NCI-H128 (cell line): ENCODE measurements around the gene ACVR1B.
A peak's percentile ranks its signal among the peaks of the same experiment; 100 is the strongest.
"Not testable (repeated sequence)": the region's sequence is repeated elsewhere in the genome, so short reads cannot be mapped to it uniquely, and the experiment has no call there.

ENCODE experiments used
- DNase-seq: peaks from one replicate; lab custom pipeline; 2025; ENCODE audit not compliant: unreplicated experiment; lab: John Stamatoyannopoulos, UW

The ACVR1B gene

DNA sequence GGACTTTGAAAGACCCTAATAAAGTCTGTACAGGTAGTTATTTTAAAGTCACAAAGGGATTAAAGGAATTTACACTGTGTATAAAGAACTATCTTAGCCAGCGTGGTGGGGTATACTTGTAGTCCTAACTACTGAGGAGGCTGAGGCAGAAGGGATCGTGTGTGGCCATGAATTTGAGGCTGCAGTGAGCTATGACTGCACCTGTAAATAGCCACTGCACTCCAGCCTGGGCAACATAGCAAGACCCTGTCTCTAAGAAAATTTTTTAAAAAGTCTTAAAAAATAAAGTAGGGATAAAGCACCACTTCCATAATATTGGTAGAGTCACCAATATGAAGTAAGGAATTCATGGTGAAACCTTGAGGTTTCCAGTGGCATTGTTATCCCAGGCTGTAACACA, 18.1 kb downstream of the ACVR1B start:
- DNase-seq = no peak

DNA sequence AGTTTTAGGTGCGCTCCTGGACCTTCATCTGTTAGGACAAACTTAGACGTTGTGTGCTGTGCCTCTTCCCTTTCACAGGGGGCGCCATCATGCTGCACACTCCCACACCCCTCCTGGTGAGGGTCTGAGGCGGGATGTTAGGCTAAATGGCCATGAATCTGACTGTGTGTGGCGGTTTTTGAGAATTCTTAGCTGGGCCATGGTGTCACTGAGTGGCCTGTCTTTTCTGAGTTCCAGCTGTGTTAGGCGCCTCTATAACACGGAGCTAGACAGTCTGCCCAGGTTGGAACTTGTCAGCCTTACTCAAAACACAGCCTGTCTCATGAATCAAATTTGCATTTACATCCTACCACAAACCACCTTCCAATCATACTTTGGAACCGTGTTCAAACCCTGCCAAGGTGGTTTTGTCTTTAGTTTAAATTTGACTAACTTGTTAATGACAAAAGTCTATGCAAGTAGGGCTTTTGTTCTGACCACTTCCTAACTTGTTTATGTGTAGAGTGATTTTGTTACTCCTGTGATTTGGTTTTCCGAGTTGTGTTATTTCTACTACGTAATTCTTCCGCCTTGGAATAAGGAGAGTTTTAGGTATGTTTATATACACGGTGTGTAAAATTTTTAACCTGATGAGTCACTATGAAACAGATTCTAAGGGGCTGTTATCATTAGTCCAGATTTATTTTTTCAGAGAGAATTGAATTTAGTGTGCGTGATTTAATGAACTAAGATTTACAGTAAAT, 19.6 kb downstream of the ACVR1B start:
- DNase-seq = no peak

DNA sequence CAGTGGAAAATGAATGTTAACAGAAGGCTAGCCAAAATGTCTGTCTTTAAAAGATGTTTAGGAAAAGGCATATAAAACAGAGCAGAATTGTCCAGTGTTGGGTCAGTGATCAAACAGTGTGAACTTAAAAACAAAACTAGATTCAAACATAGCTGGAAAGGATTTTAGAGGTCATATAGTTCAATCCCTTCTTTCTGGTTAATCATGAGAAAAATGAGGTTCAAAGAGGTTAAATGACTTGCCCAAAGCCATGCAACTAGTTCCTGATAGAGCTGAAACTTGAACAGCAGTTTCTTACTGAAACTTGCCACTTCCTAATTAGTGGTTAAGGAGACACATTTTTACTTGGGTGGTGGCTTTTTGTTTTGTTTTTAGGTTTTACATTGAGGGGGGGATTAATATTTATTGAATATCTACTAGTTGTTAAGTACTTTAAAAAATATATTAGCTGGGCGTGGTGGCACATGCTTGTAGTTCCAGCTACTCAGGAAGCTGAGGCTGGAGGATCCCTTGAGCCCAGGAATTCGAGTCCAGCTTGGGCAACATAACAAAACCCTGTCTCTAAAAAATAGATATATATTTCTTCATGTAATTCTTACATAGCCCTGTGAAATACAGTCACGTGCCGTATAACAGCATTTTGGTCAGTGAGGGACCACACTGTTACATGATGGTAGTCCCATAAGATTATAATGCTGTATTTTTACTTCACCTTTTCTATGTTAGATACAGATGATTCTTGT, 20.4 kb downstream of the ACVR1B start:
- DNase-seq = no peak

DNA sequence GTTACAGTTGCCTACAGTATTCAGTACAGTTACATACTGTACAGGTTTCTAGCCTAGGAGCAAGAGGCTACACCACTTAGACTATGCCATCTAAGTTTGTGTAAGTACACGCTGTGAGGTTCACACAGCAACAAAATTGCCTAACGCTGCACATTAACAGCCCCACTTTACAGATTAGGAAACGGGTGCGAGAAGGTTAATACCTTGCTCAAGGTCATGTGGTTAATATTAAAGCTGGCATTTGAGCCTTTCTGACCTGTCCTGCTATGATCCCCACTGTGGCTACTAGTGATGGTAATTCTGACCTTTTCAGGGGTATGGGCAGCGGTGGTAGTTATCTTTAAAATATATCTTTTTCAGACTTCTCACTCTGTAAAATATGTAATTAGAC, 20.9 kb downstream of the ACVR1B start:
- DNase-seq = no peak

DNA sequence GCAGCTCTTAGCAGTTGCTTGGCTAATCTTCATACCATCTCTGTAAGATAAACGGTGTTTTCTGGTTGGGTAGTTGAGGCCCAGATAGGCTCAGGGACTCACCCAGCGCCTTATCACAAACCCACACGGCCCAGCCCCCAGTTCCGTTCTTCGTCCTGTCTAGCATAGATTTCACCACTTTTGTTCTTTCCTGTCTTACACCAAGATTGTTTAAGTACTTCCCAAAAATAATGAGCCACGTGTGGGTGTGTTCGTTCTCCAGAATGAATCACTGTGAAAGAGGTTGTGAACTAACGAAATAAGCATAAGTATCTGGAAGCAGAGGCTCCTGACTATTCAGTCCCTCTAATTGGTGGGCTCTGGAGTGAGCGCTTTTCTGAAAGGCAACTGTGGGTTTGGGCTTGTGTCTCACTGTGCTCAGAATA, 21.4 kb downstream of the ACVR1B start:
- DNase-seq = no peak

DNA sequence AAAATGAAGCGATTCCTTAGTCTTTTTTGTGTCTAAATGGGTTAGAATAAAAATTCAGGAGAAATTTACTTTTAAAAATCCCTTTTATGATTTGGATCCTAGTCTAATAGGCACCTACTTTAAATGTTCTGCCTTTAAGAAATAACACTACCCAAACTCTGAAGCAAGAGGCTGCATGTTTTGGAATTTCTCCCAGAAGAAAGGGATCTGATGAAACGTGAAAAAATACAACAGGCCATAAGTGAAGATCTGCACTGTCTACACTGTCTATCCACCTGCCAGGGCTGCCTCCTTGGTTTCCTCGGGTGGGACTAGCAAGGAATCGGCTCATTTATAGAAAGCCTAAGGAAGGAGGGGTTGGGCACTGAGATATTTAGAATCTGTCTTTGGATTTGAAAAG, 22.1 kb downstream of the ACVR1B start:
- no peak for DNase-seq

DNA sequence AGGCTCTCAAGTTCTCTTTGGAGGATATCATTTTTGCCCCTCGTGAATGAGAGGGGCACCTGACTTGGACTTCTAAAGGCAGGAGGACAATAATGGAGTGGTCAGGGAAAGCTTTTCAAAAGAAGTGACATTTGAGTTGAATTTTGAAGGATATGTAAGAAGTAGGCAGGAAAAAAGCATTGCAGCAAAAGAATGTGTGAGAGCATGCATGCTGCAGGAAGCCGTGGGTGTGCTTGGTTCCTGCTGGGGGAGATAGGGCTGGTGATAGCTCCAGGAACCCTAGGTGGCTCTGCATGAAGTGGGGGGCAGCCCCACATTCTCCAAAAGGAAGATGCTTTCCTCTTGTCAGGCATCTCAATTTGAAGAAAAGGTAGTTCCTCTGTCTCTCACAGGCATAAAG, 23.1 kb downstream of the ACVR1B start:
- DNase-seq = no peak

DNA sequence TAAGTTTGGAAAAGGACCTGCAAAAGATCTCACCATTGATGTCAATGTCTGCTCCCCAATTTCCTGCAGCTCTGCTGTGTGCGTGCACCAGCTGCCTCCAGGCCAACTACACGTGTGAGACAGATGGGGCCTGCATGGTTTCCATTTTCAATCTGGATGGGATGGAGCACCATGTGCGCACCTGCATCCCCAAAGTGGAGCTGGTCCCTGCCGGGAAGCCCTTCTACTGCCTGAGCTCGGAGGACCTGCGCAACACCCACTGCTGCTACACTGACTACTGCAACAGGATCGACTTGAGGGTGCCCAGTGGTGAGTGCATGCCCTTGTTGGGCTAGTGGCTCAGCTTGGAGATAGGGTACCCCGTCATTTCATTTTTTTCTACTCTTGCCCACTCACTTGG, 23.7 kb downstream of the ACVR1B start:
- no peak for DNase-seq

DNA sequence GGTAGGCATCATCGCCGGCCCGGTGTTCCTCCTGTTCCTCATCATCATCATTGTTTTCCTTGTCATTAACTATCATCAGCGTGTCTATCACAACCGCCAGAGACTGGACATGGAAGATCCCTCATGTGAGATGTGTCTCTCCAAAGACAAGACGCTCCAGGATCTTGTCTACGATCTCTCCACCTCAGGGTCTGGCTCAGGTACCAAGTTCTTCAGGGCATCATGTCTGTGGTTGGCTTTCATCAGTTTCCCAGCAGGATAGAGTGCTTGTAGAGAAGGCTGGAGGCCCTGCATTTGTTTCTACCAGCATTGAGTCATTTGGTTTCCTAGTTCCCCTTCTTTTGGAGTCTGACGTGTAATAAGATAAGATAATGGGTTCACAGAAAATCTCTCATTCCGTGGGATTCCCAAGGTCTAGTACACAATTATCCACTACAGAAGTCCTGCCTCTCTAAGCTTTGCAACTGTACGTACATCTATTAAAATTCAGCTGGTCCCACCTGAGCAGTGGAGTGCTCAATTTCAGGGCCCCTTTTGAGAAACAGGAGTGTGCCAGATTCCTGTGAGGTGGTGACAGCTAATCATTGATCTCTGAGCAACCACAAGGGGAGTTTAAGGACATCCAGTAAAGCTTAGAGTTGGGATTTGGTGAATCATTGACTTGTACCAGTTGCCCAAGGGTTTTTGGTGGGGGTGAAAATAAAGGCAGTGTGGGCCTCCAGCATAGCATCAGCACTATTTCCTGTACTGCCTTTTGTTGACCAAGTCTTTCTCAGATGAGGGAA, 25.1 kb downstream of the ACVR1B start:
- DNase-seq = no peak

DNA sequence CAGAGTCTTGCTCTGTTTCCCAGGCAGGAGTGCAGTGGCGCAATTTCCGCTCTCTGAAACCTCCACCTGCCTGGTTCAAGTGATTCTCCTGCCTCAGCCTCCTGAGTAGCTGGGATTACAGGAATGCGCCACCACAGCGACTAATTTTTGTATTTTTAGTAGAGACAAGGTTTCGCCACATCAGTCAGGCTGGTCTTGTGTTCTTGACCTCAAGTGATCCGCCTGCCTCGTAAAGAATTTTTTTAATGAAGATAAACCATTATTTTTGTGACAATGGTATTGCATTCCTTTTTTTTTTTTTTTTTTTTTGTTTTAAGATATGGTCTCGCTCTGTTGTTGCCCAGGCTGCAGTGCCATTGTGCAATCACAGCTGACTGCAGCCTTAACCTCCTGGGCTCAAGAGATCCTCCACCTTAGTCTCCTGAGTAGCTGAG, 25.8 kb downstream of the ACVR1B start:
- no peak for DNase-seq

DNA sequence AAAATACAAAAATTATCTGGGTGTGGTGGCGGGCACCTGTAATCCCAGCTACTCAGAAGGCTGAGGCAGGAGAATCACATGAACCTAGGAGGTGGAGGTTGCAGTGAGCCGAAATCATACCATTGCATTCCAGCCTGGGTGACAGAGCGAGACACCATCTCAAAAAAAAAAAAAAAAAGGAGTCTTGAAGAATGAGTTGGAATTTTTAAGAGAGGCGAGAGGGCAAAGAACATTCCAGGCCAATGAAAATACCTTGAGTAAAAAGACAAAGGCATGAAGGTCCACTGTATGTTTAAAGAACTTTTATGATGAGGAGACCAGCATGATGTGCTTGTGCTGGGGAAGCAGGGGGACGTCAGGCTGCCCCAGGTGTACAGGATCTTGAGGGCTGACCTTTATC, 27.8 kb downstream of the ACVR1B start:
- DNase-seq = not testable (repeated sequence)

DNA sequence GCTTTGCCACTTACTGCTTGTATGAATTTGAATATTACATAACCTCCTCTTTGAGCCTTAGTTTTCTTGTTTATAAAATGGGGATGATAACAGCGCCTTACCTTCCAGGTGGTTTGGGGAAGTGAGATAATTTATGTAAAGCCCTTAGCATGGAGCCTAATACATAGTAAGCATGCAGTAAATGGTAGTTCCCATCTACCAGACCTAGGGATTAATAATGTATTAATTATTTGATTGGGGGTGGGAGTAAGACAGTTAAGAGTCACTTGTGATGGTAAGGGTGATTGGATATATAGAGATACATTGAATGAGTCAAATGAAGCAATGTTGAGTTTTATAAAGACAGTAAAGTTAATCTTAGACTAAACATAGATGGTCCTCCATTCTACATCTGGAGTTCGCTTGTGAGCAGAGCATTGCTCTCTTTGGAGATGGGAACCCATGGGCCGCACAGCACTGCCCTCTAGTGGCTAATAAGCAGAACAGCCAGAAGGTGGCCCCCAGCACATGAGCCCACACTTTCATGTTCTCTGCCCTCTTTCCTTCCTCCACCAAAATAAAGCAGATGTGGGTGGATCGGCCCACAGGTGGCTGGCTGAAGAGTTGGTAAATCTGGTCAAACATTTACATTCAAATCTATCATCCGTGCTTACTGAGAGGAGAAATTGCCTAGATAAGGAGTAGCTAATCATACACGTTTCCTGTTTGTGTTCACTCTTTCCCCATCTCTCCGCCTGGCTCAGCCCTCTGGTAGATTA, 28.7 kb downstream of the ACVR1B start:
- peak; percentile 40 for DNase-seq

DNA sequence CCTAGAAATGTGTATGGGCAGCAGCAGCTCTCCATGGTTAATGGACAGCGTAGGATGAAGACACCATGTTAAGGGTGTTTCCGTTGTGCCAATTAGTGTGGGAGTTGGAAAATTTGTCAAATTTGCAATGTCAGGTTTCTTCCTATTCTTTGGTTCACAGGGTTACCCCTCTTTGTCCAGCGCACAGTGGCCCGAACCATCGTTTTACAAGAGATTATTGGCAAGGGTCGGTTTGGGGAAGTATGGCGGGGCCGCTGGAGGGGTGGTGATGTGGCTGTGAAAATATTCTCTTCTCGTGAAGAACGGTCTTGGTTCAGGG, 29.3 kb downstream of the ACVR1B start:
- no peak for DNase-seq

DNA sequence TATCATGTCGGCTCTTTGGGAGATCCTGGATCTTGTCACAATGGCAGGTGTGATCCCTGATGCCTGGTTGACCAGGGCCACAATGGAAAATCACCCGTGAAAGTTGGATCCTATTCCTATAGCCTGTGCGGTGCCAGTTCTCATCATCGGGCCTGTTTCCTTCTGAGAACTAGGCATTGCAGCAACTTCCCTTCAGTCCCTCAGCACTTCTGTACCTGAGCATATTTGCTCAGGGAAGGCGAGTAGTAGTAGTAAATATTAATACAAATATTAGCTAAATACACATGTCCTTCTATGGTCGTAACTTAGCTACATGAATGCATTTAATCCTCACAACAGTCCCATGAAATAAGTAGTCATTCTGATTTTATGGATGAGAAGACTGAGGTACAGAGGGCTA, 33.2 kb downstream of the ACVR1B start:
- DNase-seq = no peak

DNA sequence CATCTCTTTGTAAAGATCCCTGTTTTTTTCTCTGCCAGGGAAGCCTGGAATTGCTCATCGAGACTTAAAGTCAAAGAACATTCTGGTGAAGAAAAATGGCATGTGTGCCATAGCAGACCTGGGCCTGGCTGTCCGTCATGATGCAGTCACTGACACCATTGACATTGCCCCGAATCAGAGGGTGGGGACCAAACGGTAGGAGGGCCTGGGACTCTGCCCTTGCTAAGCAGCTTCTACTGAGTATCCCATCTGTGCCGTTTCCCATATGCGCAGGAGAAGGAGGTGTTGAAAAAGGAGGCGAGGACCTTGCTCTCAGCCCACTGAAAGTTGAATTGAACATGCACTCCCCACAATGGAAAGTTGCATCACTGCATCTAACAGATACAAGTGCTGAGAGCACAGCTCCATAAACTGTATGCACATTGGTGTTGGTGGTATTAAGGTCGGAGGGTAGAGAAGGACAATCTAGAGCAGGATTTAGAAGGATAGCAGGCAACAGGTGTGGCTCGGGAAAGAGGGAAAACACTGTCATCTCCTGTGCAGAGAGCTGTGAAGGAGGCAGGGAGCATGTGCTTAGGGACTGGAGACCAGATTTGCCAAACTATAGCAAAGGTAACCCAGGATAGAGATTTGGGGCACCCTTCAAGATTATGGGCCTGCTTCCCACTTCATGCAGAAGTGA, 33.8 kb downstream of the ACVR1B start:
- no peak for DNase-seq

DNA sequence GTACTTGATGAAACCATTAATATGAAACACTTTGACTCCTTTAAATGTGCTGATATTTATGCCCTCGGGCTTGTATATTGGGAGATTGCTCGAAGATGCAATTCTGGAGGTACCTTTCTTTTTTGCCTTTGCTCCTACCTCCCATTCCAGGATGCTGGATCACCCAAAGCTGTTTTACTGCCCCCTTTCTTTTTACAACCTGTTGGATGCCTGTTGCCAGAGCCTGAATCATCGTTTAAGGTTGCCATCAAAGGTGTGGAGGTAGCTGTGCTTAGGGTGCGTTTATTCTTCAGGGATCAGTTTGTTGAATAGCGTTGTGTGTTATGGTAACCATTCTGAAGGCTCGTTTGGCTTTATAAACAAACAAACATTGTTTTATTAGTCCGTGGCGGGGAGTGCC, 35.3 kb downstream of the ACVR1B start:
- DNase-seq = no peak

DNA sequence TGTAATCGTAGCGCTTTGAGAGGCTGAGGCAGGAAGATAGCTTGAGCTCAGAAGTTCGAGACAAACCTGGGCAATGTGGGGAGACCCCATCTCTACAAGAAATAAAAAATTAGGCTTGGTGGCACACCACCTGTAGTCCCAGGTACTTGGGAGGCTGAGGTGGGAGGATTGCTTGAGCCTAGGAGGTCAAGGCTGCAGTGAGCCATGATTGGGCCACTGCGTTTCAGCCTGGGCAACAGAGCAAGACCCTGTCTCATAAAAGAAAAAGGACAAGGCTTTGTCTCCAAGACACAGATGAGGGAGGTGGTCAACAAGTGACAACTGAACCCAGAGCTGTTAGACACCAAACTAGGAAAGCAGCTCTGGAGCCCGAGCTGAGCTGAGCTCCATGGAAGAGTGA, 40.7 kb downstream of the ACVR1B start:
- no peak for DNase-seq

DNA sequence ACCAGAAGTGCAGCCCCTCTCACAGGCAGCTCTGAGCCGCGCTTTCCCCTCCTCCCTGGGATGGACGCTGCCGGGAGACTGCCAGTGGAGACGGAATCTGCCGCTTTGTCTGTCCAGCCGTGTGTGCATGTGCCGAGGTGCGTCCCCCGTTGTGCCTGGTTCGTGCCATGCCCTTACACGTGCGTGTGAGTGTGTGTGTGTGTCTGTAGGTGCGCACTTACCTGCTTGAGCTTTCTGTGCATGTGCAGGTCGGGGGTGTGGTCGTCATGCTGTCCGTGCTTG, 43.0 kb downstream of the ACVR1B start:
- no peak for DNase-seq

DNA sequence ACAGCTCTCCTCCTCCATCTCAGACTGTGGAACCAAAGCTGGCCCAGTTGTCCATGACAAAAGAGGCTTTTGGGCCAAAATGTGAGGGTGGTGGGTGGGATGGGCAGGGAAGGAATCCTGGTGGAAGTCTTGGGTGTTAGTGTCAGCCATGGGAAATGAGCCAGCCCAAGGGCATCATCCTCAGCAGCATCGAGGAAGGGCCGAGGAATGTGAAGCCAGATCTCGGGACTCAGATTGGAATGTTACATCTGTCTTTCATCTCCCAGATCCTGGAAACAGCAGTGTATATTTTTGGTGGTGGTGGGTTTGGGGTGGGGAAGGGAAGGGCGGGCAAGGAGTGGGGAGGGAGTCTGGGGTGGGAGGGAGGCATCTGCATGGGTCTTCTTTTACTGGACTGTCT, 43.5 kb downstream of the ACVR1B start:
- no peak for DNase-seq

DNA sequence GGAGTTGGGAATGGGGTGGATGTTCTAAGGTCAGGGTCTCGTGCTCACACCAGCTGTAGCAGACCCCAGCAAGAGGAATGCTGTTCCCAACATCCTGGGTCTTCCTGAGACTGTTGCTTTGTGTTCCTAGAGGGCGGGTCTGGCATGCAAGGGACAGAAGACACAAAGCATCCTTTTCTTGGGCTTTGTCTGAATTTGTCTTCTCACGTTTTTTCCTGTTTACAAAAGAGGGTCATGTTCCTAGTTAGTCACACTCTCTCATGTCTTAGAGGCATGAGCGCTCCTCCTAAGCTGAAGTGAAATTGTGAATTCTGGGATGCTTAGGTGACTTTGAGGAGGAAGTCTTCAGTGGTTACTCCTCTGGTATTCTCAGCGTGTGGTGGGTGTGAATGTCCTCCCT, 45.6 kb downstream of the ACVR1B start:
- DNase-seq = no peak

DNA sequence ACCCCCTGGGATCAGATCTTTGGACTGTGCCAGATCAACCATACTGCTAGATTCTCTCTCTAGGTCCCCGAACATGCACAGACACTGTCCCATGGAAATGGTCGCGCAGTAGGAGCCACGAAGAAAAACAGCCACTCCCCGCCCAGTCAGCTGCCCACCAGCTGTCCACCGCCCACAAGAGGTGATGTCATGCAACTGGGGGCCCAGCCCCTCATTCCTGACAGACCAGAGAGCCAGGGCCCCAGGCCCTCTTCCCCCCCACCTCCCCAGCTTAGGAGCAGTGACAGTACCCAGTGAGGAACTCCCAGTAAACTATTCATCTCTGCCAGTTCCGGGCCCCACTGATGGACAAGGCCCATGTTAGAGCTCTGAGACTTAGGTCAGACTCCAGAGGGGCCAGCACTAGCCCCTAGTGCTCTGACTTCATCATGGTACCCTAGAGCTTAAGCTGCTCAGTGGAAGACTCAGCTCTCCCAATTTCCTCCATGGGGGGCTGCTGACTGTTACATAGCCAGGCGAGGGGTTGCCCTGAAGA, 51.6 kb downstream of the ACVR1B start:
- DNase-seq = no peak
